Left lung (tissue), 14 donors: ENCODE results near the gene PCDHGA2. TPM values are rescaled to one million over a fixed set of nuclear protein-coding genes. Genes with fewer than 3 reads are reported as not detected.
A peak's percentile ranks its signal among the peaks of the same experiment; 100 is the strongest.

Experiments
- ATAC-seq: fragments of 200-7000 bp; cut with Tn5 transposase; one replicate; pipeline ENCODE4 v1.9.1; 2020; ENCODE audit warnings: moderate library complexity
- DNase-seq, 4 donors: peaks; one replicate each; pipeline ENCODE4 v3.0.0-alpha.2; 2013 to 2020
- H3K27ac ChIP-seq, 2 donors: fragments of 200-600 bp; sonication (generic) in 1 of 2; one replicate each; pipeline versions ENCODE4 v1.5.0 to v1.8.0; 2020 to 2021
- H3K27me3 ChIP-seq, 2 donors: fragments of 200-600 bp; sonication (generic) in 1 of 2; one replicate each; pipeline versions ENCODE4 v1.5.0 to v1.8.0; 2020 to 2021
- H3K36me3 ChIP-seq, 2 donors: fragments of 200-600 bp; sonication (generic) in 1 of 2; one replicate each; pipeline versions ENCODE4 v1.5.0 to v1.8.0; 2020 to 2021
- H3K4me1 ChIP-seq, 2 donors: fragments of 200-600 bp; one replicate each; pipeline ENCODE4 v1.8.0; 2021
- H3K4me3 ChIP-seq, 2 donors: fragments of 200-600 bp; sonication (generic) in 1 of 2; one replicate each; pipeline versions ENCODE4 v1.5.0 to v1.8.0; 2020 to 2021; ENCODE audit warnings: mild to moderate bottlenecking in 1 of 2
- H3K9me3 ChIP-seq, 2 donors: fragments of 200-600 bp; sonication (generic) in 1 of 2; one replicate each; pipeline versions ENCODE4 v1.5.0 to v1.8.0; 2020 to 2021
- CTCF ChIP-seq, 2 donors: fragments of 200-600 bp; sonication (generic) in 1 of 2; IDR thresholded peaks; one replicate each; pipeline versions ENCODE4 v1.5.0 to v1.8.0; 2021; ENCODE audit warnings: antibody characterized with exemption in 2 of 2
- intact Hi-C, 2 donors: fragments of 100-400 bp; cut with DNase I; formaldehyde crosslinking; loops; one replicate each; pipeline versions ENCODE4 v1.11.2 to v1.14.2; 2022
- long read RNA-seq, 12 donors: library from polyadenylated mRNA in 2 of 12; unstranded in 2 of 12; transcript quantifications; one replicate each; pipeline ENCODE4 v2.0.0 and lab custom pipeline, GENCODE V29; 2019 to 2026
- polyA plus RNA-seq, 6 donors: library from polyadenylated mRNA; unstranded; fragments of 120-200 nt; gene quantifications; one replicate each; pipeline ENCODE4 v1.2.1, GENCODE V29; 2013; ENCODE audit not compliant: insufficient read length in 6 of 6
- total RNA-seq, 2 donors: library from RNA; stranded (reverse); fragmentation: NEBNext Ultra II Directional; extraction: Animal tissue kit (Norgen Biotek cat#: 25700); gene quantifications; one replicate each; pipeline ENCODE4 v1.2.1, GENCODE V29; 2021
- donor health status: DM: no; HTN: yes; CAD: no.
- donor health status: DM: no; HTN: no; CAD: no.

PCDHGA2 gene
- total RNA-seq: 1 to 10 TPM; 2.0 to 3.6 TPM
- 1 to 10 TPM; 4.6 to 7.1 (median 5.7) TPM for polyA plus RNA-seq
- long read RNA-seq, donor 1, full-length matches to known transcripts: 6 of 6 reads
- long read RNA-seq, donor 1, partial matches to known transcripts: 0 of 6 reads
- long read RNA-seq, donor 1, other reads (novel, unspliced or antisense): 0 of 6 reads
- long read RNA-seq, donor 2, full-length matches to known transcripts: 5 of 5 reads
- long read RNA-seq, donor 2, partial matches to known transcripts: 0 of 5 reads
- long read RNA-seq, donor 2, other reads (novel, unspliced or antisense): 0 of 5 reads
- long read RNA-seq, donor 3, full-length matches to known transcripts: 2 of 2 reads
- long read RNA-seq, donor 3, partial matches to known transcripts: 0 of 2 reads
- long read RNA-seq, donor 3, other reads (novel, unspliced or antisense): 0 of 2 reads
- long read RNA-seq, donor 4: 0 reads
- long read RNA-seq, donor 5, full-length matches to known transcripts: 2 of 2 reads
- long read RNA-seq, donor 5, partial matches to known transcripts: 0 of 2 reads
- long read RNA-seq, donor 5, other reads (novel, unspliced or antisense): 0 of 2 reads
- long read RNA-seq, donor 6, full-length matches to known transcripts: 1 of 1 reads
- long read RNA-seq, donor 6, partial matches to known transcripts: 0 of 1 reads
- long read RNA-seq, donor 6, other reads (novel, unspliced or antisense): 0 of 1 reads
- long read RNA-seq, donor 7, full-length matches to known transcripts: 1 of 1 reads
- long read RNA-seq, donor 7, partial matches to known transcripts: 0 of 1 reads
- long read RNA-seq, donor 7, other reads (novel, unspliced or antisense): 0 of 1 reads
- long read RNA-seq, donor 8, full-length matches to known transcripts: 4 of 4 reads
- long read RNA-seq, donor 8, partial matches to known transcripts: 0 of 4 reads
- long read RNA-seq, donor 8, other reads (novel, unspliced or antisense): 0 of 4 reads
- long read RNA-seq, donor 9: 0 reads
- long read RNA-seq, donor 10: 0 reads
- long read RNA-seq, donor 11, full-length matches to known transcripts: 6 of 6 reads
- long read RNA-seq, donor 11, partial matches to known transcripts: 0 of 6 reads
- long read RNA-seq, donor 11, other reads (novel, unspliced or antisense): 0 of 6 reads
- long read RNA-seq, donor 12, full-length matches to known transcripts: 3 of 3 reads
- long read RNA-seq, donor 12, partial matches to known transcripts: 0 of 3 reads
- long read RNA-seq, donor 12, other reads (novel, unspliced or antisense): 0 of 3 reads

- Histone ChIP-seq H3K36me3 (no peaks in the 10 kb centered on the region), H3K27ac (no peak within 1 kb of the TSS), H3K9me3 (peaks cover 0 to 87% of the 10 kb centered on the region in 2 donors), H3K4me1 (no peaks in the 10 kb centered on the region), H3K4me3 (no peak within 1 kb of the TSS), H3K27me3 (peaks cover 8 to 83% of the 10 kb centered on the region in 2 donors)
- no peak for TF ChIP-seq CTCF (IDR thresholded peaks at IDR 0.05)
- intact Hi-C loops: loop anchor here in 1 of 2 donors (10.0 kb wide), 1 partner anchor 216 kb away; no protein-coding TSS in a partner anchor
- ATAC-seq (no peak), DNase-seq (peak in 1 of 4 donors; percentile 51)
Measured at GRCh38 chr5:141338538-141339306, at the start of gene PCDHGA2. PCDHGA2 (plus strand) TSS chr5:141338760.

GRCh38 chr5:141298376-141298775, 40.2 kb upstream of the PCDHGA2 start:
- ATAC-seq: no peak
- Histone ChIP-seq H3K36me3 (peaks cover 0 to 25% of the 10 kb centered on the region in 2 donors), H3K9me3 (peaks cover 0 to 100% of the 10 kb centered on the region in 2 donors), H3K4me1 (no peaks in the 10 kb centered on the region), H3K4me3 (no peak overlapping the region), H3K27me3 (no peaks in the 10 kb centered on the region), H3K27ac (no peak overlapping the region)
- no peak for TF ChIP-seq CTCF (IDR thresholded peaks at IDR 0.05)
- intact Hi-C loops: no loop called here
- no peak for DNase-seq

- intact Hi-C loops: no loop called here
- no peaks in the 10 kb centered on the region for H3K27me3 ChIP-seq
- H3K36me3 ChIP-seq: peaks cover 0 to 12% of the 10 kb centered on the region in 2 donors
- peaks cover 0 to 100% of the 10 kb centered on the region in 2 donors for H3K9me3 ChIP-seq
- DNase-seq: peak in 1 of 4 donors; percentile 62
- ATAC-seq: no peak
- H3K27ac ChIP-seq: no peak within 1 kb of the TSS
- no peak within 1 kb of the TSS for H3K4me3 ChIP-seq
- H3K4me1 ChIP-seq: no peaks in the 10 kb centered on the region
- TF ChIP-seq CTCF (IDR thresholded peaks at IDR 0.05): no peak
Measured at GRCh38 chr5:141303756-141304155, 34.8 kb upstream of the PCDHGA2 start, which contains the start of gene SLC25A2. SLC25A2 (minus strand) TSS chr5:141304049; CDS start chr5:141303865, 184 bp downstream.

GRCh38 chr5:141306630-141307029, 31.9 kb upstream of the PCDHGA2 start:
- no peaks in the 10 kb centered on the region for H3K4me1 ChIP-seq
- ATAC-seq (no peak), DNase-seq (no peak)
- H3K27me3 ChIP-seq: no peaks in the 10 kb centered on the region
- intact Hi-C loops: no loop called here
- H3K4me3 ChIP-seq: no peak overlapping the region
- peaks cover 0 to 12% of the 10 kb centered on the region in 2 donors for H3K36me3 ChIP-seq
- peaks cover 0 to 100% of the 10 kb centered on the region in 2 donors for H3K9me3 ChIP-seq
- H3K27ac ChIP-seq: no peak overlapping the region
- no peak for TF ChIP-seq CTCF (IDR thresholded peaks at IDR 0.05)
